Spleen (tissue), 7 donors: ENCODE results near the gene DHDH.

Source experiments
- POLR2A ChIP-seq, 3 donors: fragments of 450-650 bp; IDR thresholded peaks; one replicate each; pipeline ENCODE4 v1.5.1; 2017; ENCODE audit warnings: antibody characterized with exemption in 3 of 3, mild to moderate bottlenecking in 1 of 3
- POLR2AphosphoS5 ChIP-seq, 3 donors: sonication (generic); formaldehyde crosslinking; IDR thresholded peaks; one replicate each; pipeline ENCODE4 v1.5.1; 2017; ENCODE audit warnings: antibody characterized with exemption in 3 of 3
- TF ChIP-seq, protein P1 (sequence below), 11 experiments: fragments of 200-600 bp in 7 of 11; fragments of 450-650 bp in 4 of 11; sonication (generic) in 4 of 11; IDR thresholded peaks in 8 of 11; conservative IDR thresholded peaks in 3 of 11; 1 replicate in 7 of 11; 2 replicates in 4 of 11; pipeline versions ENCODE4 v1.4.0 to v1.8.0; 2016 to 2021; ENCODE audit warnings: antibody characterized with exemption in 11 of 11, inconsistent platforms in 4 of 11, mild to moderate bottlenecking in 1 of 11
- donor health status: DM: no; HTN: no; CAD: no; lungs with moderate emphysema.
- donor health status: DM: no; HTN: no; CAD: no.
- donor health status: DM: no; HTN: no; CAD: no.

DNA sequence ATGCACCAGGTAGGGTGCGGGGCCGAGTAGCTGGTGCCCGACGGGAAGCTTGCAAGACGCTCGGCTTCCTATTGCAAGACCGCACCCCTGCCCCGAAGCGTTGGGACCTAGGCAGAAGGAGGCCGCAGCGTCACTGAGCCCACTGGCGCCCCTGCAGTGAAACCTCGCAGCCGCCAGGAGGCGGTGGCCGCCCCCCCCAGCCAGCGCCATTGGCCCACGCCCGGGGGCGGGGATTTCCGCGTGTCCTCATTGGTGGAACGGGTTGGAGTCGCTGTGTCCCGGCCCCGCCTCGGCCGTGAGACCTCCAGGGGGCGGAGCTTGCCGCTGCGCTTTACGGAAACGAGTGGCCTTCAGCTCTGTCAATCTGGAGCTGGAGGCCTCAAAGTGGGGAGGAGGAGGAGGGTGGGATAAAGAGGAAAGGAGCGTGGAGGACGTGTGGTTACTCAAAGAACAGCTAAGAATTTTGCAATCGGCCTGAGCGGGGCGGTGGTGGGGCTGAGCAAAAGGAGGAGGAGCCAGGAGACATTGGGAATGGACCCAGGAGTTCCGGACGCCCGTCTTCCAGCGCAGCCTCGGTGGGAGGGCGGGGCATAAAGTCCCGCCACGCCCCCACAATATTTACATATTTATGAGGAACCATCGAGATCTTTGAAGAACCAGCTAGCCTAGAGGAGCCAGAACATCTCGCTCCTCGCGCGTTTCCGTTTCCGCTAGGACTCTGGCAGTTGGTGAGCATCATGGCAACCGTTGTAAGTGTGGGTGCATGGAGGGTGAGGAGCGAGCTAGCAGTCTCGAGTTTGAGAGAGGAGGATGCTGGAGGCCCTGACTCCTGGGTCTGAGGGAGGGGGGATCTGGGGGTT lies 59.9 kb downstream of the DHDH start, which contains the start of the genes GYS1 and RUVBL2:
- TF ChIP-seq, protein P1, sequence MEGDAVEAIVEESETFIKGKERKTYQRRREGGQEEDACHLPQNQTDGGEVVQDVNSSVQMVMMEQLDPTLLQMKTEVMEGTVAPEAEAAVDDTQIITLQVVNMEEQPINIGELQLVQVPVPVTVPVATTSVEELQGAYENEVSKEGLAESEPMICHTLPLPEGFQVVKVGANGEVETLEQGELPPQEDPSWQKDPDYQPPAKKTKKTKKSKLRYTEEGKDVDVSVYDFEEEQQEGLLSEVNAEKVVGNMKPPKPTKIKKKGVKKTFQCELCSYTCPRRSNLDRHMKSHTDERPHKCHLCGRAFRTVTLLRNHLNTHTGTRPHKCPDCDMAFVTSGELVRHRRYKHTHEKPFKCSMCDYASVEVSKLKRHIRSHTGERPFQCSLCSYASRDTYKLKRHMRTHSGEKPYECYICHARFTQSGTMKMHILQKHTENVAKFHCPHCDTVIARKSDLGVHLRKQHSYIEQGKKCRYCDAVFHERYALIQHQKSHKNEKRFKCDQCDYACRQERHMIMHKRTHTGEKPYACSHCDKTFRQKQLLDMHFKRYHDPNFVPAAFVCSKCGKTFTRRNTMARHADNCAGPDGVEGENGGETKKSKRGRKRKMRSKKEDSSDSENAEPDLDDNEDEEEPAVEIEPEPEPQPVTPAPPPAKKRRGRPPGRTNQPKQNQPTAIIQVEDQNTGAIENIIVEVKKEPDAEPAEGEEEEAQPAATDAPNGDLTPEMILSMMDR (IDR thresholded peaks at IDR 0.05 in 8 of 11, conservative IDR thresholded peaks at IDR 0.05 in 3 of 11): peak; percentile 99 to 100 (median 100)
- TF ChIP-seq POLR2A (IDR thresholded peaks at IDR 0.05): peak in 2 of 3 donors; percentile 36 to 80
- peak; percentile 91 to 96 (median 95) for TF ChIP-seq POLR2AphosphoS5 (IDR thresholded peaks at IDR 0.05)
